ENCODE measurements around the gene VGLL4. TPM values are rescaled to one million over a fixed set of nuclear protein-coding genes. Genes with fewer than 3 reads are reported as not detected.
"Not testable (repeated sequence)": the region's sequence is repeated elsewhere in the genome, so short reads cannot be mapped to it uniquely, and the experiment has no call there.

VGLL4 gene
- total RNA-seq, 2 donors from 2014 or later, result 28.6 to 36.1 TPM

DNA sequence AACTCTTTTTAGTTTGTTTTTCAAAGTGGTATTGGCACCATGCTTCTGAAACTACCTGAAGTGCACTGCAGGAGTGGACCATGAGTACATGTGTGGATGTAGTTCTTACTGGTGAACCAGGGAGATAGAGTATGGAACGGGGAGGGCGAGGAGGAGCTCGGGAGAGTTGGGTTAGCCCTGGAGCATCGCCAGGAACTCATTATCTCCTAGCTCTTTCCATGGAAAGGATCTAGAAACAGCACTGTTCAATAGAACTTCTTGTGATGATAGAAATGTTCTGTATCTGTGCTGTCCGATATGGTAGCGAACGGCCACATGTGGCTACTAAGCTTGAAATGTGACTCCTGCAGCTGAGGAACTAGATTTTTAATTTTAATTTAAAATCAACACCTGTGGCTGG lies 47.3 kb downstream of the VGLL4 start:
- no peak for ATAC-seq
- intact Hi-C loops (cut with DNase I), result no loop called here
- peak; percentile 49 for DNase-seq

DNA sequence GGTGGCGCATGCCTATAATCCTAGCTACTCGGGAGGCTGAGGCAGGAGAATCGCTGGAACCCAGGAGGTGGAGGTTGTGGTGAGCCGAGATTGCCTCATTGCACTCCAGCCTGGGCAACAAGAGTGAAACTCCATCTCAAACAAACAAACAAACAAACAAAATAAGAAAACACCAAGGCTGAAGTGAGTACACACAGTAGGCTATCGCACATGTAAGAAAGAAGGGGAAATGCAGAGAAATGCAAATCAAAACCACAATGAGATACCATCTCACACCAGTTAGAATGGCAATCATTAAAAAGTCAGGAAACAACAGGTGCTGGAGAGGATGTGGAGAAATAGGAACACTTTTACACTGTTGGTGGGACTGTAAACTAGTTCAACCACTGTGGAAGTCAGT lies 48.7 kb downstream of the VGLL4 start:
- ATAC-seq; intact Hi-C loops (cut with DNase I); DNase-seq: not testable (repeated sequence)

DNA sequence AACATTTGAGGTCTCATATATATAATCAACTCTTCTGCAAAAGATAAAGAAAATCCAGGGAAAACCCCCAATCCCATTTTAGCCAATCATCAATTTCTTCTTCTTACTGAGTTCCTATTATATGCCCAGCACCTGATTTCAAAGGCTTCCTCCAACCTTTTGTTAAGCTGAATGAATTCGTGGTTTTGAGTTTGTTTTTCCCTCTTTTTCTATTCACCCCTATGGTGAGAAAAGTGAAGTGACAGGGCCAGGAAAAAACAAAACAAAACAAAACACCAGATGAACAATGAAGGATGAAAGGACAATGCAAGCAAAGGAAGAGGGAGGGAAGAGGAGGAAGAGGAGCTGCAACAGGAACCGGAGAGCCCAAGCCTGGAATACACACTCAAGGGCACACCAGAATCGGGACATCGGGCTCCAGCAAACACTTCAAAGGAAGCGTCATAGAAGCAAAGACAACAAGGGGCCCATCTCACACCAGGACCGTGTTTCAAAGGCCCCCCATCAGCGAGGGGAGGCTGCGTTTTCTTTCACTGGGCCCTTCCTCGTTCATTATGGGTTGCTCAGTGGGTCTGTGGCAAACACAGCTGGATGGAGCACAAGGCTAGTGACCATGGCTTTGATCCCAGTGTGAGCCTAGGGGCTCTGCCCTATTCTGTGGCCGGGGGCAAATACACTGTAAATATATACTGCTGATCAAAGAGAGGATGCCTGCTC lies 50.2 kb downstream of the VGLL4 start:
- intact Hi-C loops (cut with DNase I), result no loop called here
- ATAC-seq, result no peak
- DNase-seq, result no peak

DNA sequence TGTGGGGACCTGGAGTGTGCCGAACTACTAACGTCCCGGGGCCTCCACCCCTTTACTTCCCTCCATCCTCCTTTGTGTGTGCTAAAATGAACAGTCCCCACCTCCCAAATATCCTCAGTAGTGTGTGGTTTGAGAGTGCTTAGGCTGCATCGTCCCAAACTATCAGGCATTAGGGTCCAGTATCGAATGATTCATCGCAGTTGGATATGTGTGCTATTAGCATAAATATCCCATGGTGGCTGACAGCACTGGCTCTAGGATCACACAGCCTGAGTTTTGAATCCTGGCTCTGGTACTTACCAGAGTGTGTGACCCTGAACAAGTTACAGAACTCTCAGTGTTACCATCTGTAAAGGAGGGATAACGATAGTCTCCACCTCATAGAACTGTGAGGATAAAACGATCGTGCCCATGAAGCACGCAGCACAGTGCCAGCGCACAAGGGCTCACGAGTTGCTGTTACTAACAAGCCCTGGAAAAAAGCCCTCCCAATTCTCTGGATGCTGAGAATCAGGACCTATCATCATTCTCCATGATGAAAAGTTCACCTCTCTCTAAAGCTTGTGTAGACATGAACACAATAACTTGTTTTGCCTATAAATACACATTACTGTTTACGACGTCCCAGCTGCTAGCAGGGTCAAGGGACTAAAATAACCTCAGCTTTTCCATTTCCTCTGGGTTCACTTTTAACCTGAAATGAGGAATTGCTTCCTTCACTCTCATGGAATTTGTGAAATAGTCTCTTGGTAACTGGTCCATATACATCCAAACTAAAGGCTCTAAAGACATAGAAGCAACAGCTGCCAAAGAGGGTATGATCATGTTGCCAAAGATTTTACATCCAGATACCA lies 51.0 kb downstream of the VGLL4 start:
- intact Hi-C loops (cut with DNase I), result no loop called here
- ATAC-seq (peak in 1 of 2 donors; percentile 55), DNase-seq (no peak)

DNA sequence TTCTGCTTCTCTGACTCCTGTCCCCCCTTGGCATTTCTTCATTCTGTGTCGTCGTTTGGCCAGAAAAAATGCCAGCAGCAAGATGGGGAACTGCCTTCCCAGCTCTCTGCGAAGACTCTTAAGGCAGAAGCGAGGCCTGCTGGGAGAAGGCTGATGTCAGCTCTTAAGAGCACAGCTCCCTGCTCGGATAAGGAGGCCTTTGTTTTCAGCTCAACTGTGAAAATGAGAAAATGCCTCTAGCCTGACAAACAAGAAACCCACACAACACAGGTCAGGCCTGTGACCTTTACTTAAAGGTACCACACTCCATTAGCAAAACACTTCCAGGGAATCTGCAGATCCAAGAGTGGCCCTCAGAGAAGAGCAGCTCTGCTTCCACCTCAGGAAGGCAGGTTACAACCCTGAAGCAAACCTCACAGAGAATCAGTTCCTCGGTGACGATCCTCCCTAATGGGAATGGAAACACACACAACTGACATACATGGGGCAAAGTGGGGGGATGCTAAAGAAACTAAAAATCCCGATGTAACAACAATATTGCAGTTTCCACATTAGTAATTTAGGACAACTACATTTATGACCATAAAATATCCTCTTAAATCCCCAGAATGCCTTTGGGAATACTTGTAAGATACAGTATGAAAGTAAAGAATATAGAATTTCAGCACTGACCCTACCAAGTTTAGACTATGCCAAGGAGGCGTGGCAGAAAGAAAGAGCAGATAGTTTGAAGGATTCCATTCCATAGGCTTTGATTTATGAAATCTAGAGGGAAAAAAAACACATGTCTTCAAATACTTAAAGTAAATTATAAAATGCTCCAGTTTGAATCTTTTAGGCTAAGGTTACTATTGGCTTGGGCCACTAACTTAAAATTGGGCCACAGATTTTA lies 52.1 kb downstream of the VGLL4 start:
- intact Hi-C loops (cut with DNase I), result no loop called here
- ATAC-seq (peak; percentile 86 to 88), DNase-seq (peak; percentile 60)

DNA sequence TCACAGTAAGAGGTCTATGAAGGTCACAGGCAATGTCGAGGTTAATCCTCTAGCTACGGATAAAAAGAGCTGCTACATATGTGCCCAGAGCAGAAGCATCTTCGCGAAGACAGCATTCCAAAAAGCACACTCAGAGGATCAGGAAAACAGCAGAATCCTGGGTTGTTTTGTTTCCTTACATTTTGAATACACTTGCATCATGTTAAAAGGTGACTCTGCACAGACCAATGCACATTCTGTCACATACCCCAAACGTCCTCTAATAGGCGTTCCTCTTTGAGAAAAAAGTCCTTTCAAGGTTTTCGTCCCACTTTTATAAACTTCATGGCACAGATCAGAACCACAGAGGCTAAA lies 52.7 kb downstream of the VGLL4 start:
- ATAC-seq (no peak), DNase-seq (no peak)
- intact Hi-C loops (cut with DNase I), result no loop called here

DNA sequence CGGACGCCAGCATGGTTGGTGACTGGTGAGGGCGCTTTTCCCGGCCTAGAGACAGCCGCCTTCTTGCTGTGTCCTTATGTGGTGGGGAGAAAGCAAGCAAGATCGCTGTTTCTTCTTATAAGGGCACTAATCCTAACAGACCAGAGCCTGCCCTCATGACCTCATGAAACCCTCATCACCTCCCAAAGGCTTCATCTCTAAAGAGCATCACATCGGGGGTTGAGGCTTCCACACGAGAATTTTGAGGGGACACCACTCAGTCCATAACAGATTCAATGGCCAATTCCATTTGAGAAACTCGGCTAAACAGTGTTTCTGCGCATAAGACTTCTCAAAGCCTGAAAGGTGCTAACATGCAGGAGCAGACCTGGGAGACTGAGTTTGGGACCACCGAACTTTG lies 54.0 kb downstream of the VGLL4 start:
- intact Hi-C loops (cut with DNase I), result no loop called here
- DNase-seq (no peak), ATAC-seq (no peak)

DNA sequence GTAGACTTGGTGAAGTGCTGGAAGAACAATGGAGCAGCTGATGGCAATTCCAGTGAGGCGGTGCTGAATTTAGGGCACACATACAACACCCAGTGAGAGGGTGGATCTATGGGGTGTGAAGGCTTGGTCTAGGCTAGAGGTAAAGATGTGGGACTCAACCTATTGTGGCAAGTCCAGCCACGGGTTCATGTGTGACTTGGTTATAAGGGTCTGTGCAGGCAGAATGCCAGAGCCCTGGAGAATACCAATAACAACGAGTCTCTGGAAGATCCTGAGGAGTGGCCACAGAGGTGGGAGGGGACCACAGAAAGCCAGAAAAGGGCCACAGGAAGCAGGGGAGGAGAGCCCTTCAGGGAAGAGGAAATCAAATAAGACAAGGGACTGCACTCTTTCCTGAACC lies 55.0 kb downstream of the VGLL4 start:
- no peak for ATAC-seq
- intact Hi-C loops (cut with DNase I), result no loop called here
- DNase-seq, result no peak

DNA sequence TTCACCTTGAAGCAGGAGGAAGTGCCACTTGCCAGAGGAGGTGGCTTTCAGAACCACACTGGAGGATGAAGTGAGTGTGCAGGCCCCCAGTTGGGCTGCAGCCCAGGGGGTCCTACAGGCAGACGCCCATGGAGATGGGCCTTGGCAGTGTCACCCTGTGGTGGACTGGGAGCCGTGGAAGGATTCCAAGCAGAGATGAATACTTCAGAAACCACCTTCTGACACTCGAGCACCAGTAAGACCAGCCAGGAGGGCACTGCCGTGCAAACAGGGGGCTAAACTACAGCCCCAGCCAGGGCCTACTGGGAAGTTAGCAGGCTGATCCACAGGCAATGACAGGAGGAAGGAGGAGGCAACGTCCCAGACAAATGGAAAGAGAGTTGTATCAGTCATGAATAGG lies 55.4 kb downstream of the VGLL4 start:
- no peak for DNase-seq
- ATAC-seq, result no peak
- intact Hi-C loops (cut with DNase I), result no loop called here

DNA sequence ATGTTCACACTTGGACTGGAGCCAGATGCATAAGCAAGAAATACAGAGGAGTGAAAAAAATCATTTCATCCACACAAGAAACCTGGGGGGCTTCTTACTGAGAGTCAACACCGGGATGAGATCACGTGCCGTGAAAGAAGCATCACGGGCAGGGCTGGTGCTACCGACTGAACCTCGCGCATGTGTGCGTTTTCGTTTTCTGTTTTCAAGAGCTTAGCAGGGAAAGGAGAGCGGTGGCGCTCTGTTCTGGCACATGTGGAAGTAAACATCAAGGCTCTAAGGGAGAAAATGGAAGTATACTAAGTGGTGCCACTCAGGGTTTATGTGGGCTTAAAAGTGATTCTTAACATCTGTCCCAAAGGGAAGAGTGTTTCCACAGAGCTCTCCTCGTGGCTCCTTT lies 55.9 kb downstream of the VGLL4 start:
- DNase-seq, result no peak
- intact Hi-C loops (cut with DNase I), result no loop called here
- no peak for ATAC-seq

DNA sequence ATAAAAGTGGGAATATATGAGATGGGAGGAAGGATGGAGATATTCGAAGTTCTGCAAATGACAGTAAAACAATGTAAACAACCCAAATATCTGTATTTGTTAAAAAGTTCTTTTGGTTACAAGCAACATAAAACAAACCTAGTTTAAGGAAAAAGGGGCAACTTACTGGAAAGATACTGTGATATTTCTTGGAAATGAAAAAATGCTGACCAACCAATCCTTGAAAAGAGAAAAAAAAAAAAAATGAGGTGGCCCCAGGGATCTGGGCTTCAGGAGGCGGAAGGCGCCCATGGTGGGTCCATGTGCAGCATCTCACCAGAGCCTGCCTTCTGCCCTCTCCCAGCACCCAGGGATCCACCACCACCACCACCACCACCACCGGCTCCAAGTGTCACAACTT lies 59.1 kb downstream of the VGLL4 start:
- intact Hi-C loops (cut with DNase I), result no loop called here
- no peak for ATAC-seq
- no peak for DNase-seq

DNA sequence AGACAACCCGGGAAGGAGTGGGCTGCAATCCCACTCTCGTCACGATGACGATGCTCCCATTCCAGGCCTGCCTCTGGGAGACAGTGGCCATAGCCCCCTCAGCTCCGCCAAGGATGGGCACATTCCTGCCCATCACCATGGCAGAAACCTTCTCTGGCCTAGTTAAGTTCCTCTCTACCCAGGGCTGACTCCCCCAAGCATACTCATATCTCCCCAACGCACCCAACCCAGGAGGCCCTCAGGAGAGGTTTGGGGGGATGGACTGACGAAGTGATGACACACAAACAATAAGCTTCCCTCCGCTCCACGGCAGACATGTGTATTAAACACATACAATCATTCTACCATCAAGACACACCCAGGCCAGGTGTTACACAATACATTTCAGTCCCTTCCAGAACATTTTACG lies 60.1 kb downstream of the VGLL4 start:
- intact Hi-C loops (cut with DNase I), result no loop called here
- DNase-seq, result no peak
- peak in 1 of 2 donors; percentile 6 for ATAC-seq

DNA sequence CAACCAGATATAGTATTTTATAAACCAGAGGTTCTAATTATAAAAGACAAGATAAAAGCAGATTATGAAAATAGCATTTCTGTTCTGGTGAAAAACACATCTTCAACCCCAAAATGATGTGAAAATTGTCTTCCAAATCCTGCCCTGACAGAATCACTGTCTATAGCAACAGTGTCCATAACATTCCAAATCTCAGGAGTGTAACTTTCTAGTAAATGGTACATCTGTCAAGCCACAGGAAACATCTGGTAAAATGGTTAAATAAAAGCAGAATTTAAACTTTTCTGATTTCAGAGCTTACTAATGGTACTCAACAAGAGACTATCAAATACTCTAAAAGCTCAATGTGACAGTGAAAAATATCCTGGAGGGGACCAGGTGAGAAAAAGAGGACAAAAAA lies 60.5 kb downstream of the VGLL4 start:
- ATAC-seq (no peak), DNase-seq (no peak)
- intact Hi-C loops (cut with DNase I), result no loop called here

DNA sequence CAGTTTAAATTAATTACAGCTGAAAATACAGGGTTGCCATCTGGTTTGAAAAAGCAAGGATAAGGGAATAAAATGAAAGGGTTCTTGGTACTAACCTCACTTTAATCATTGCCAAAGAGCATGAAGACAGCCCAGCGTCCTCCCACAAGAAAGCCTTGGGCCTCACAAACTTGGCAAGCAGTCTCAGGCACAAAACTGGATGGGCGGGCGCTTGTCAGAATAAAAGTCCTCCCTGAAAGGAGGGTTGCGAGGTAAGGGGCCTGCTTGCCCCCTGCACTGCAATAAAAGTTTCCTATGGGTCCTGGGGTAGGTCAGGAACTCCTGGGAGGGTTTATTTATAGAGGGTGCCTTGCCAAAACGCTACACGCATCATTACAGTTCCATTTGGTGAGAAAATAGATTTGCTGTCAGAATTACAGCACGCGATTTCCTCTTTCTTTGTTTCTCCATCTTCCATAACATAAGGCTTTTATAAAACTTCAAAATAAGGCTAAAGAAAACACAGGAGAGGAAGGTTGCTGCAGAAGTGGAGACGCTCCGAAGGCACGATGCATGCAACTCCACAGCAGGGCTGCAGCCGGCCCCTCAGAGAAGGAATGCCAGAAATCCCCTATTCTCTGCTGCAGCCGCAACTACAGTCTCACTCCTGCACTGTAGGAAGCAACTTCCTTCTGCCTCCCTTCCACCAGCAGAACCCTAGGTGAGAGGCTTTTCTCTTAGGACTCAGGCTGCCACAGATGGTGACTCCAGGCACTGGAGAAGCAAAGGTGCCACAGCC lies 61.3 kb downstream of the VGLL4 start:
- DNase-seq, result peak; percentile 73
- ATAC-seq, result peak; percentile 91 to 92
- intact Hi-C loops (cut with DNase I), result no loop called here

DNA sequence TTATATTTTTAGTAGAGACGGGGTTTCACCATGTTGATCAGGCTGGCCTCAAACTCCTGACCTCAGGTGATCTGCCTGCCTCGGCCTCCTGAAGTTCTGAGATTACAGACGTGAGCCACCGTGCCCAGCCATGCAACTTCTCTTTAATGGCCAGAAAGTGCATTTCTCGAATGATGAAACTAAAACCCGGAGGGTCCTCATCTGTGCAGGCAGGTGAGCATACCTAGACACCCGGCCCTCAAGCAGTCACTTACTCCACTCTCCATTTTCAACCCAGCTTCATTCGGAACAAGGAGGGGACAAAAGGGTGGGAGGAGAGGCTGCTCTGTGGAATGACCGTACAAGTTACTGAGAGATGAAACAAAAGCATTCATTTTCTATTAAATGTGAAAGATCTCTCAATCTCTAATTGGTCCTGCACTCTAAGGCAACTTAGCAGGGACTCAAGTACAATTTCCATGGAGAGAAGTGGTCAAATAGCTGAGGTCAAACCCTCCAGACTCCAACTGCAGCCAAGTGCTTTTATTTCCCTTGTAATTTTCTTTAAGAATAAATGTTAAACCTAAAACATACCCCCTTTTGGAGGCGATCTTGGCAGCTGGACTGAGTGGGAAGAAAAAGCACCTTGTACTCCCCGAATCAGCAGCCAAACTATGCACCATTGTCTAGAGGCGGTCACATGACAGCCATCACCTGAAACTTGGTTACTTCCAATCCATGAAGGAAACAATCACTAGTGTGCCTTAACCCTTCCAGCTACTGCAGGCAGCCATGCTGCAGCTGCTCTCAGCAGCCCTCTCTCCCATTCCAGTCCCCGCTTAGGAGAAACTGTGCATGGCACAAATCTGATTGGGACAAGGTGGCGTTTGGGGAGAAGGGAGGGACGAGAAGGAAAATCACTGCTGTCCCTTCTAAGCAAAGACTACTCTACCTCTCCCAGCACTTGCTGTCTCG lies 62.2 kb downstream of the VGLL4 start:
- intact Hi-C loops (cut with DNase I), result no loop called here
- ATAC-seq (peak; percentile 21 to 31), DNase-seq (no peak)

DNA sequence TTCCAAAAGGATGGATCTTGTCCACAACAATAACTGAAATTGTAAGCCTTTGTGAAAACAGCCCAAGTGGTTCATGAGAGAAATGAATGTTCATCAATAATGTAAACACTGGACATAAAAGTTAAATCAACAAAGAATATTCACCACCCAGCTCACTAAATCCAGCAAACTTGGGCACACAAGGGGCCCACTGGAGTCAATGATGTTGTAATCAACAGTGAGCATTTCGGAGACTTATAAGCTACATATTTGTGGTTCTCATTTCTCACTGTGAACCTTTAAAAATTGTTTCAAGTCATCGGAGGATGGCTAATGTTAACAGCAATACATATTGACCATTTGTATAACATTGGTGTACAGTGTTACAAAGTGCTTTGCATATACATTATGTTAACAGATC lies 63.1 kb downstream of the VGLL4 start:
- intact Hi-C loops (cut with DNase I), result no loop called here
- ATAC-seq (no peak), DNase-seq (no peak)

DNA sequence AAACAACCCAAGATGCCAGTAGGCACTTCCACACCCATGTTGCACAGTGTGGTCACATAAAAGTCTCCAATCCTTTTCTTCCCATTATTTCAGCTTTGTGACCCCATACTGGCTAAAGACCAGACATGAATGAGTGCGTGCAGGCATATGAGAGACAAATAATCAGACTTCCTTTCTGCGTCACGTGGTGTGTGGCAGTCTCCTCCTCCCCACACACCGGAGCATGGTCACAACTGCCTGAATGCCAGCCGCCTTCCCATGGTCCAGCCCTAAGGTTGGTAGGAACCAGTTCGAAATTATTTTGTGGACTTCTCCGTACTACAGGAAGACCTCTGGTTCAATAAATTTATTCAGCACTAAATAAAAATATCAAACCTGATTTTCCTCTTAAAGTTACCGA lies 65.5 kb downstream of the VGLL4 start:
- intact Hi-C loops (cut with DNase I), result no loop called here
- ATAC-seq (no peak), DNase-seq (no peak)

DNA sequence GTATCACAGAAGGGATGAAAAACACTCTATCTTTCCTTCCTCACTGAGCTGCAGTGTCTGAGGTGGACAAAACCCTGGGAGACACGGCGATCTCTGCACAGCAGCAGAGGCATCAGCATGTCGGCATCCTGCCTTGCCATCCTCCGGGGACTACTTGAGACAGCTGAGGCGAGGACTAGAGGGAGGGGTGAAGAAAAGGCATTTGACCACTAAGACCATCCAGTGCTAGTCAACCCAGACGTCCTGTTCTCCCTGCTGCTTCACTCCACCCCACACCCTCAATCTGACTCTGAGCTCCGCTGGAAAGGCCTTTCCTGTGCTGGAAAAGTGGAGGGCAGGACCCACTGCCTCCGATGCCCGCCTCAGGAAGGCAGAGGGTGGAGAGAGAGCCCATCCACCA lies 67.3 kb downstream of the VGLL4 start:
- ATAC-seq, result peak; percentile 35 to 46
- no peak for DNase-seq
- intact Hi-C loops (cut with DNase I), result no loop called here

Data from left cardiac atrium (tissue), 4 donors.